ENCODE measurements around the gene ADGRV1. TPM values are rescaled to one million over a fixed set of nuclear protein-coding genes. Genes with fewer than 3 reads are reported as not detected.

ADGRV1 gene
- total and polyA plus RNA-seq, 9 of the 15 experiments (the other 6 are each of a cell fraction or from before 2014, with no cell fraction given): 21.7 to 156 (median 58.2) TPM

DNA sequence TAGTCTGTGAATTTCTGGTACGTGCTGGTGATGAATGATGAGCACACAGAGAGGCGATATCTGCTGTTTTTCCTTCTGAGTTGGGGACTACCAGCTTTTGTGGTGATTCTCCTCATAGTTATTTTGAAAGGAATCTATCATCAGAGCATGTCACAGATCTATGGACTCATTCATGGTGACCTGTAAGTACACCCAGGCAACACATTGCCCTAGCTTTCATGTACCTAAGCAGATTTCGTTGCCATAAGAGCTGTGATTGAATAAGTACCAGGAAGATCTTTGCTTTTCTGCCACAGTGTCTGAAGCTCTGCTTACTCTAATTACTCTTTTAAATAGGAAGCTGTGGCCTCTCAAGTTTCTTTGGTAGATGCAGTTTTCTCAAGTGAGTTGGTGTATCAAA lies 426.7 kb downstream of the ADGRV1 start:
- CTCF ChIA-PET (ENCODE audit: low intra/inter-chr PET ratio): no interaction called here
- ATAC-seq: no peak
- no TSS peak for BruUV-seq (replicated peaks)
- no peak overlapping the region for H3K4me2 ChIP-seq (ENCODE audit: insufficient read depth, low read length)
- H3K27me3 ChIP-seq (ENCODE audit: control insufficient read depth in 2 of 2, insufficient read depth in 2 of 2, low read length in 2 of 2): no peaks in the 10 kb centered on the region
- POLR2A ChIA-PET: interaction anchor here (1.0 kb wide), 1 partner anchor 10 kb away, joined by 3 read pairs; no protein-coding TSS in a partner anchor
- no peaks in the 10 kb centered on the region for H3K79me2 ChIP-seq (ENCODE audit: control insufficient read depth, insufficient read depth, low read length)
- H3K9ac ChIP-seq (ENCODE audit: insufficient read depth in 1 of 2, low read depth in 2 of 2, low read length in 2 of 2): no peak overlapping the region
- H3K4me3 ChIP-seq: no peak overlapping the region
- no peak overlapping the region for H2AFZ ChIP-seq (ENCODE audit: low read depth, low read length)
- WGBS (ENCODE audit: insufficient coverage, low coverage, missing lambda C conversion rate): 86% methylated on average over 3 of the region's 3 CpGs
- DNase-seq (ENCODE audit: extremely low read depth in 1 of 4, low spot score in 3 of 4): no peak
- intact Hi-C loops (cut with micrococcal nuclease) (no loop called here), in situ Hi-C loops (cut with MboI) (no loop called here)
- no peaks in the 10 kb centered on the region for H4K20me1 ChIP-seq (replicated peaks; ENCODE audit: control insufficient read depth, insufficient read depth, low read length)
- H3K36me3 ChIP-seq (ENCODE audit: control insufficient read depth, insufficient read depth, low read length): peaks cover 7% of the 10 kb centered on the region; the same call in 2 of the 3 replicates
- no peak for TF ChIP-seq PURB (CRISPR knock-in tag; IDR thresholded peaks at IDR 0.05; ENCODE audit: low read depth)
- H3K4me1 ChIP-seq (replicated peaks in 1 of 2; ENCODE audit: control insufficient read depth in 2 of 2, insufficient read depth in 2 of 2, low read length in 2 of 2): peaks cover 5 to 10% of the 10 kb centered on the region in 2 experiments; a peak in 3 of 5 replicates
- no peaks in the 10 kb centered on the region for H3K9me1 ChIP-seq (ENCODE audit: control insufficient read depth, insufficient read depth, low read length)
- FAIRE-seq: no peak
- H3K27ac ChIP-seq (ENCODE audit: extremely low read depth, low read depth, low read length): no peak overlapping the region
- H3K9me3 ChIP-seq (replicated peaks; ENCODE audit: control insufficient read depth, insufficient read depth, low read depth, low read length): no peaks in the 10 kb centered on the region

DNA sequence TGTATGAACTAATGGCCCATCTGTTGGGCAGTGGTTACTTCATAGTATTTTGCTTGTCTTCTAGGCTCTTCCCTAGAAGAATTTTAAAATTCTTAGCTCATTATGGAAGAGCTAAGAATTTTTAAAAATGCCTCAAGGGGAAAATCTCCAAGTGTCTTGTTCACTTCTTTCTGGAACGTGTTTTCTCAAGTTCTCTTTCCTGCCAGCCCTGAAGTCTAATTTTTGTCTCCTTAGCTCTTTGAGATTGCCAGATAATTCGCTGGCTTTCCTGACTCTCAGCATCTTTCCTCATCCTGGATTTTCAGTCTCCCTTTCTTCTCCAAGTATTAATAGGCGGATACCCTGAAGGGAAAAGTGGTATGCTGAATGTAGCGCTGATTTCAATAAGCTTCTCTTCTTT lies 429.1 kb downstream of the ADGRV1 start:
- DNase-seq (ENCODE audit: extremely low read depth in 1 of 4, low spot score in 3 of 4) (no peak), FAIRE-seq (no peak), ATAC-seq (no peak)
- no peak overlapping the region for H3K4me3 ChIP-seq
- no peaks in the 10 kb centered on the region for H3K9me1 ChIP-seq (ENCODE audit: control insufficient read depth, insufficient read depth, low read length)
- in situ Hi-C loops (cut with MboI) (no loop called here), intact Hi-C loops (cut with micrococcal nuclease) (no loop called here)
- no peak overlapping the region for H2AFZ ChIP-seq (ENCODE audit: low read depth, low read length)
- BruUV-seq (replicated peaks): no TSS peak
- POLR2A ChIA-PET: interaction anchor here (0.6 kb wide), 1 partner anchor 393 kb away, joined by 3 read pairs; no protein-coding TSS in a partner anchor
- no peak overlapping the region for H3K27ac ChIP-seq (ENCODE audit: extremely low read depth, low read depth, low read length)
- H3K9ac ChIP-seq (ENCODE audit: insufficient read depth in 1 of 2, low read depth in 2 of 2, low read length in 2 of 2): no peak overlapping the region
- no peaks in the 10 kb centered on the region for H3K9me3 ChIP-seq (replicated peaks; ENCODE audit: control insufficient read depth, insufficient read depth, low read depth, low read length)
- CTCF ChIA-PET (ENCODE audit: low intra/inter-chr PET ratio): interaction anchor here (0.5 kb wide), 1 partner anchor 410 kb away, joined by 3 read pairs; no protein-coding TSS in a partner anchor
- 93% methylated on average over 4 of the region's 4 CpGs for WGBS (ENCODE audit: insufficient coverage, low coverage, missing lambda C conversion rate)
- TF ChIP-seq GABPA (tag; conservative IDR thresholded peaks at IDR 0.05; ENCODE audit: low read depth): no peak
- TF ChIP-seq RBM39 (optimal IDR thresholded peaks at IDR 0.05; ENCODE audit: low read depth, low read length): no peak
- H3K4me1 ChIP-seq (replicated peaks in 1 of 2; ENCODE audit: control insufficient read depth in 2 of 2, insufficient read depth in 2 of 2, low read length in 2 of 2): peaks cover 1 to 6% of the 10 kb centered on the region in 2 experiments; a peak in 3 of 5 replicates
- no peak overlapping the region for H3K4me2 ChIP-seq (ENCODE audit: insufficient read depth, low read length)
- no peaks in the 10 kb centered on the region for H3K79me2 ChIP-seq (ENCODE audit: control insufficient read depth, insufficient read depth, low read length)
- H3K36me3 ChIP-seq (ENCODE audit: control insufficient read depth, insufficient read depth, low read length): peaks cover 7% of the 10 kb centered on the region; the same call in 2 of the 3 replicates
- H4K20me1 ChIP-seq (replicated peaks; ENCODE audit: control insufficient read depth, insufficient read depth, low read length): no peaks in the 10 kb centered on the region
- H3K27me3 ChIP-seq (ENCODE audit: control insufficient read depth in 2 of 2, insufficient read depth in 2 of 2, low read length in 2 of 2): no peaks in the 10 kb centered on the region

Measured in K562 (cell line).